GM21528 (cell line): ENCODE results near the gene WDR27.
"Not testable (repeated sequence)": the region's sequence is repeated elsewhere in the genome, so short reads cannot be mapped to it uniquely, and the experiment has no call there.

ENCODE experiments used
- ATAC-seq: cut with Tn5 transposase; IDR thresholded peaks from one replicate; pipeline ENCODE4 v1.9.1; 2021; ENCODE audit warnings: mild to moderate bottlenecking, moderate library complexity; ENCODE audit not compliant: unreplicated experiment, low FRiP score

Gene WDR27

DNA sequence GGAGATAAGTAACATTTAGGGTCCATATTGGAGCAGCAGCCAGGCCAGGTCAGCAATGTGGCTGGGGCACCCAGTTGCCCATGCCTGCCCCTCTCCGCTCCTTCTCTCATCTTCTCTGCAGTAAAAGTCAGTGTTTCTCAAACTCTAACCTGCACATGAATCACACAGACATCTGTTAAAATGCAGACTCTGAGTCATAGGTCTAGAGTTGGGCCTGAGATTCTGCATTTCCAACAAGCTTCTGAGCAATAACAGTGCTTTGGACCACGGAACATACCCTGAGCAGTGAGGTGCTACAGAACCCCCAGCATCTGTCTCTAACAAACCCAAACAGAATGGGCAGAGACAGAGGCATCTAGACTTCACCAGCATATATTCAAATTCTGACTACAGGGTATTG, 12.3 kb upstream of the WDR27 start:
- ATAC-seq, result no peak

DNA sequence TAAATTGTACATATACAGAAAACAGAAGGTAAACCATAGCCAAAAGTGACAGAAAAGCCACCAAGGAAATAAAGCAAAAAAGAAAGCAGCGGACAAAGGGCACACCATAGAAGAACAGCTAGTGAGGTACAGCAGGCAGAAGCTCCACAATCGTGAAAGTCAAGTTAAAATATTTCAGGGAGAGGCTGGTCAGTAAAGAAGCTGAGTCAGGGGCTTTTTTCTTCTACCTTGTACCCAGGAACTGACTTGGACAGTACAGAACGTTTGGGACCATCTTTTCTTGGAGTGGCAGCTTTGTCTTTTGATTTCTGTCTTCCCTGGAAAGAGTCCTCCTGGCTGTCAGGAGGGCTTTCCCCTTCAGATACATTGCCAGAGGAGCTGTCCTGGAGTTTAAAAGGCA, 8.2 kb upstream of the WDR27 start:
- no peak for ATAC-seq

- ATAC-seq, result no peak
Observed at GRCh38 chr6:169709293-169709692, 7.5 kb upstream of the WDR27 start.

DNA sequence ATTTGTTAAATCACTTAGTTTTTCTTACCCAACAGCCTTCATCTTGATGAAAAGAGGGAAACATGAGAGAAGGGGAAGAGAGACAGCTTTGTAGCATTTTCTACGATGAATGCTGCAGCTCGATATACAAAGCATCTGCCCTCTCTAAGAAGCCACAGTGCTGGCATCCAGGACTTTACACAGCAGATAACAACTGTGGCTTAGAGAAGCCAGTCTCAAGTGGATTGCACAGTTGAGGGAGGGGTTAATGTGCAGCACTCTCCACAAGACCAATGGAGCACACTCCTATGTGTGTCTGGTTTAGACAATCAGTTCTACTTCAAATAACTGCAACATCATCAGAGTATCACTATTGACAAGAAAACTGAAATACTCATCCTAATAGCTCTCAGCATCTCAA, 5.9 kb upstream of the WDR27 start:
- ATAC-seq, result no peak

- ATAC-seq, result peak; percentile 21
Observed at GRCh38 chr6:169702840-169703246, 1.0 kb upstream of the WDR27 start.

GRCh38 chr6:169701311-169701953, 397 bp downstream of the WDR27 start:
- peak; percentile 19 for ATAC-seq

- ATAC-seq, result no peak
Observed at GRCh38 chr6:169700296-169700695, 1.5 kb downstream of the WDR27 start.

GRCh38 chr6:169697115-169697514, 4.7 kb downstream of the WDR27 start:
- not testable (repeated sequence) for ATAC-seq

DNA sequence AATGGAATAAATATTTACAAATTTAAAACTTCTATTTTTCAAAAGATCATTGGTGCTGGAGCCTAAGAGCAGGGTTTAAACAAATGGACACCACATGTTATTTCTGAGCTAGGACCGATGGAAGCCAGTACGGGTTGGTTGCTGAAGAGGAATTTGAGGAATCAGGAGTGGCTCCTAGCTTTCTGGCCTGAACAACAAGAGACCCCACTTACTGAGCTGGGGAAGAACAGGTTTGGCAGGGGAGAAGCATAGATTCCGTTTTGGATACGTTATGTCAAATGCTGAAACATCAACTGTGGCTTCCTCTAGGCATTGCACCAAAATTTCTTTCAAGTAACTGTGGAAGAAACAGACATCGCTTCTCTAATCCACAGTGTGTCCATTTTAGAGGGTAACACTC, 6.7 kb downstream of the WDR27 start:
- ATAC-seq, result no peak

DNA sequence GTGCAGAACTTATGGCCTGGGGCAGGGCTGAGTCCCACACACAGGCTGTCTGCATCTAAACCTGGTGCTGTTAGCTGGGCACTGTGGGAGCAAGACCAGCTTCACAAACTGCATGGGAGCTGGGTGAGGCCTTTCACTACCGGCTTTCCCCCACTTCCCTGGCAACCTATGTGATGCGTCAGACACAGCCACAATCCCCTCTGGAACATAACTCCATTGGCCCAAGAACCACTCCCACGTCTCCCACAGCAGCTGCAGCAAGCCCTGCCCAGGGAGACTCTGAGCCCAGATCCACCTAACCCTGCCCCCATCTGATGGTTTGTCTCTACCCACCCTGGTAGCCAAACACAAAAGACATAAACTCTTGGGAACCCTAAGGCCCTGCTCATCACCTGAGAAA, 9.3 kb downstream of the WDR27 start:
- no peak for ATAC-seq

- ATAC-seq, result no peak
Observed at GRCh38 chr6:169691260-169691659, 10.6 kb downstream of the WDR27 start.

DNA sequence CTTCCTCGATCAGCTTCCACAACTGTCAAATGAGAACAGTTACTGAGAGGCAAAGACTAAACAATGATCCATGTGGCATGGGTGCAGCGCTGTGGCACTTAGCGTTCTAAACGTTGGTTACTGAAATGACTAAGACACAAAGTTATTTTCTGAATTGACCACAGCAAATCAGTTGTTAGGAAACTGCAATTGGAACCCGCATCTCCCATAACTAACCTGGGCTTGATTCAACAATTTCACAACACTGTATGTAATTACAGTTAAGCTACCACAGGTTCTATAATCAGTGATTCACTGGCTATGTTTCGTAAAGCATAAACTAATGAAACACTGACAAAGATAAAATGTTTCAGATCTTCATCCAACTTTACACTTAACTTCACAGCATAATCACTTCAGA, 12.5 kb downstream of the WDR27 start:
- ATAC-seq, result no peak

- no peak for ATAC-seq
Observed at GRCh38 chr6:169685860-169686259, 16.0 kb downstream of the WDR27 start.

DNA sequence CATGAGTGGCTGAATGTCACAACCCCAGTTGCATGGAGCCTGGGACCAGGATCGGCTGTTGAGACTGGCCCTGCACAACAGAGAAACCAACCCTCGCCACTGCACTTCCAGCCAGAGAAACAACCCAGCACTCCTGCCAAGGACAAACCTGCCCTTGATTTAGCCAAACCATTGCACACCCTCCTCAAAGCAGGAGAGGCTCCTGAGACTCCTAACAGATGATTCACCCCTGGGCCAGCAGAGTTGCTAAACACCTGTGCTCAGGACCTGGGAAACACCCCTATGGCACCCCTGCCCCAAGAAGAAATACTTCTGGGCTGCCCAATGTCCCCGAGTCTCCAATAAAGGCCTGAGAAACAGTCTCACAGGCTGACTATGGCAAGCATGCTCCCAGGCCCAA, 17.8 kb downstream of the WDR27 start:
- no peak for ATAC-seq

GRCh38 chr6:169678342-169678741, 23.5 kb downstream of the WDR27 start:
- no peak for ATAC-seq

GRCh38 chr6:169677096-169677495, 24.7 kb downstream of the WDR27 start:
- no peak for ATAC-seq

DNA sequence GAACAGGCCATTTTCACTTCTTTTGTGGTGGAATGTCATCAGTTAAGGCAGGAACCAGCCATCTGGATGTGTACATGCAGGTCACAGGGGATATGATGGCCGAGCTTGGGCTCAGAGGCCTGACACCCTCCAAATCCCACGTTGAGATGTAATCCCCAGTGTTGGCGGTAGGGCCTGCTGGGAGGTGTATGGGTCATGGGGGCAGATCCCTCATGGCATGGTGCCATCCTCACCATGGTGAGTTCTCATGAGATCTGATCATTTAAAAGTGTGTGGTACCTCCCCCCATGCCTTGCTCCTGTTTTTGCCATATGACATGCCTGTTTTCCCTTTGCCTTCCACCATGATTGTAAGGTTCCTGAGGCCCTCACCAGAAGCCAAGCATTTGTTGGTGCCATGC, 26.8 kb downstream of the WDR27 start:
- ATAC-seq, result no peak

DNA sequence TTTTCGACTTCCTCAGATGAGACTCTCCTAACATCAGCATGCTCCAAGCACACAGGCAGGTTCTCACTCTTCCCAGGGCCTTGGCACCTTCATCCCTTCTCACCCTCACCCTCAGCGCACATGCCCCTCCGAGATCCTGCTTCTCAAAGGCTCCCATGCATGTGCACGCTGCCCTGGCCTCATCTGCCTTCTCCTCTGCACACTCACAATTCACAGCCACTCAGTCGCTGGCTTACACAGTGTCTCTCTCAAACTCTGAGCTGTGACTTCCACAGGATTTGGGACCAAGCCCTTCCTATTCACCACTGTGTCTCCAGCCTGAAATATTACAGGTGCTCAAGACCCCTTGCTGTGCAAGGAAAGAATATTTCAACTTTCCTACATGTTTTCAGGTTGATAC, 30.3 kb downstream of the WDR27 start:
- no peak for ATAC-seq

DNA sequence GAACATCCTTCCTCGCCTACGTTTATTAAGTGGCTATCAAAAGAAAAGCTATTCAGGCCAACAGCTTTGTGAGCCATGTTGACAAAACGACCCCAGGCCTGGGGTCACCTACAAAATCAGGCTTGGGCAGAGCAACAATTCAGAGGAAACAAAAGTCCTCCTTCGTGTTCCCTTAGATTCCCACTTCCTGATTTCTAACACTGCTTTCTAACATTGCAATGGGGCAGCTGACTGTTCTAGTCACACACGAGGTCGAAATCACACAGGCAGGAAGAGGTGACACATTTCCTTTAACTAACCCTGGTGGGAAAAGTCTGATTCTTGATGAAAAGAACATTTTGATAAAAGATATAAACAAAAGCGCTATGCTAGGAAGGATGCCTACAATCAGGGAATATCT, 31.9 kb downstream of the WDR27 start:
- ATAC-seq, result no peak

DNA sequence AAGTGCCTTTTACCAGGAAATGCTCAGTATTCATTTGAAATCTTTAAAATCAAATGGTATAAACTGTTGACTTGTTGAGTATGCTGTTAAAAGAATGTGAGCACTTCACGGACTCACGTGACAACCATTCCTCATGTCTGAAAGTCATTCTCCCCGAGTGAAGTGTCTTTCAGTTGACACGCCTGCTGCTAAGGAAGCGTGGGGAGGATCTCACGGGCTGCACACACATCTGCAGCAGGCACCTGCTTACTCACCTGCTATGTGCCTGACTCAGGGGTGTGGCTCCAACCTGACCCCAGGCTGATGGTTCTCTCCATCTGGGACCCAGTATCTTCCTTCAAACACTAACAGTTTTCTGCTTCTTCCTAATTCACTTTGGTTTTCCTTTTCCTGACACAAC, 32.7 kb downstream of the WDR27 start:
- ATAC-seq, result no peak

GRCh38 chr6:169668203-169668847, 33.5 kb downstream of the WDR27 start:
- no peak for ATAC-seq

DNA sequence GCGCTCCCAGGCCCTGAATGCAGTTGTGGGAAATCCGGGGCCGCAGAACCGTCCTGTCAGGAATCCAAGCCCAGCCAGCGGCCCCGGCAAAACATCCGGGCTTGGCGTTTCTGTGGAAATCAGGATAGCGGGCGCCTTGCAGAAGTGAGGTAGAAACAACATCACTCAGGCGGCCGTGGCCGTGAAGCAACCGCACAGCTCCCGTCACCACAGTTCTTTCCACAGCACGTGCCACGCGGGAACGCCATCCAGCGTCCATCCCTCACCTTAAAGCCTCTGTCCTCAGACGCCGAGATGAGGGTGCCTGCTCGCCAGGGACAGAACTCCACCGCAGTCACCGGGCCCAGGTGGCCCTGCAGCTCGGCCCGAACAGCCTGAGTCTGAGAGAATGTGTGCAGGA, 34.1 kb downstream of the WDR27 start:
- no peak for ATAC-seq

GRCh38 chr6:169666441-169666840, 35.4 kb downstream of the WDR27 start:
- ATAC-seq, result no peak
